Lung (tissue), 12 donors: ENCODE data around the gene TMEM131L. TPM values are rescaled to one million over a fixed set of nuclear protein-coding genes. Genes with fewer than 3 reads are reported as not detected.

Experiments used
- ATAC-seq: fragments of 200-7000 bp; cut with Tn5 transposase; one replicate; pipeline ENCODE4 v1.9.1; 2020; ENCODE audit warnings: moderate number of reproducible peaks; ENCODE audit not compliant: insufficient read depth, low FRiP score
- DNase-seq, 3 donors: peaks; one replicate each; pipeline ENCODE4 v3.0.0-alpha.2; 2013 to 2017
- H3K27ac ChIP-seq, 2 donors: one replicate each; pipeline ENCODE4 v1.5.1; 2013; ENCODE audit warnings: mild to moderate bottlenecking in 2 of 2, moderate library complexity in 2 of 2, control low read depth in 1 of 2, inconsistent platforms in 1 of 2, low read depth in 1 of 2, low read length in 1 of 2
- H3K27me3 ChIP-seq, 3 donors: one replicate each; pipeline ENCODE4 v1.5.1; 2013; ENCODE audit warnings: low read length in 2 of 3; ENCODE audit not compliant: control insufficient read depth in 3 of 3, insufficient read depth in 3 of 3
- H3K36me3 ChIP-seq, 4 donors: one replicate each; pipeline ENCODE4 v1.5.1; 2013; ENCODE audit warnings: low read length in 4 of 4, mild to moderate bottlenecking in 1 of 4, moderate library complexity in 1 of 4; ENCODE audit not compliant: control insufficient read depth in 4 of 4, insufficient read depth in 4 of 4
- H3K4me1 ChIP-seq, 5 donors: one replicate each; pipeline ENCODE4 v1.5.1; 2013; ENCODE audit warnings: low read length in 5 of 5, mild to moderate bottlenecking in 2 of 5, moderate library complexity in 1 of 5; ENCODE audit not compliant: control insufficient read depth in 5 of 5, insufficient read depth in 5 of 5
- H3K4me3 ChIP-seq: one replicate; pipeline ENCODE4 v1.5.1; 2013; ENCODE audit warnings: mild to moderate bottlenecking, control low read depth, moderate library complexity
- H3K9ac ChIP-seq, 2 donors: one replicate each; pipeline ENCODE4 v1.5.1; 2013; ENCODE audit warnings: low read length in 2 of 2, control low read depth in 1 of 2; ENCODE audit not compliant: insufficient read depth in 1 of 2
- H3K9me3 ChIP-seq, 4 donors: one replicate each; pipeline ENCODE4 v1.5.1; 2013; ENCODE audit warnings: low read length in 3 of 4, mild to moderate bottlenecking in 1 of 4, moderate library complexity in 1 of 4; ENCODE audit not compliant: control insufficient read depth in 4 of 4, insufficient read depth in 3 of 4
- CTCF ChIP-seq: IDR thresholded peaks from 2 replicates; pipeline ENCODE4 v1.5.1; 2012; ENCODE audit warnings: mild to moderate bottlenecking; ENCODE audit errors: control extremely low read depth, extremely low read depth
- WGBS, 2 donors: extraction: QIAGEN DNeasy Blood & Tissue Kit; methylation state at CpG; one replicate each; pipeline ENCODE4 v1.1.7; 2013; 5-methylcytosine and 5-hydroxymethylcytosine counted together
- polyA plus RNA-seq, 2 donors: library from polyadenylated mRNA; stranded (reverse); fragments of 200-250 nt; gene quantifications; one replicate each; pipeline ENCODE4 v1.2.1, GENCODE V29; 2013
- total RNA-seq, 2 donors: library from RNA; depleted of rRNA in 1 of 2; stranded (reverse); fragments of >200 nt in 1 of 2; gene quantifications; one replicate each; pipeline ENCODE4 v1.2.1, GENCODE V29; 2014 to 2021
- donor health status: control.
- donor health status: control.
- donor health status: Bipolar disorder and iron deficiency.
- donor health status: healthy.
- donor health status: DM: yes; HTN: yes; CAD: no.

Gene TMEM131L
- total and polyA plus RNA-seq, 4 donors = 2.9 to 40.6 (median 11.8) TPM

GRCh38 chr4:153651116-153651515 is 185.0 kb downstream of the TMEM131L start:
- DNase-seq = no peak
- no peak overlapping the region for H3K9ac ChIP-seq
- H3K4me1 ChIP-seq = peaks cover 0 to 10% (median 0%) of the 10 kb centered on the region in 5 donors
- 33 to 57% methylated on average over 3 of the region's 3 CpGs for WGBS, 2 donors
- peaks cover 0 to 2% (median 0%) of the 10 kb centered on the region in 4 donors for H3K9me3 ChIP-seq
- no peak for ATAC-seq
- no peaks in the 10 kb centered on the region for H3K27me3 ChIP-seq
- TF ChIP-seq CTCF = no peak
- H3K27ac ChIP-seq = peak overlapping the region in 1 of 2 donors; percentile 73
- no peak overlapping the region for H3K4me3 ChIP-seq
- H3K36me3 ChIP-seq = no peaks in the 10 kb centered on the region

GRCh38 chr4:153651587-153651986 is 185.4 kb downstream of the TMEM131L start:
- no peak for TF ChIP-seq CTCF
- Histone ChIP-seq H3K9me3 (peaks cover 0 to 2% (median 0%) of the 10 kb centered on the region in 4 donors), H3K4me3 (no peak overlapping the region), H3K27me3 (no peaks in the 10 kb centered on the region), H3K4me1 (peaks cover 0 to 10% (median 0%) of the 10 kb centered on the region in 5 donors), H3K27ac (peak overlapping the region in 1 of 2 donors; percentile 93), H3K9ac (no peak overlapping the region), H3K36me3 (no peaks in the 10 kb centered on the region)
- WGBS, 2 donors = 16 to 30% methylated on average over 5 of the region's 5 CpGs
- DNase-seq = peak in 1 of 3 donors; percentile 27
- ATAC-seq = peak; percentile 56

- no peak for TF ChIP-seq CTCF
- WGBS, 2 donors = 44 to 71% methylated on average over 11 of the region's 11 CpGs
- no peaks in the 10 kb centered on the region for H3K27me3 ChIP-seq
- no peak overlapping the region for H3K4me3 ChIP-seq
- H3K4me1 ChIP-seq = peaks cover 0 to 10% (median 0%) of the 10 kb centered on the region in 5 donors
- H3K9me3 ChIP-seq = peaks cover 0 to 2% (median 0%) of the 10 kb centered on the region in 4 donors
- DNase-seq = no peak
- H3K27ac ChIP-seq = peak overlapping the region; percentile 69 to 93
- H3K36me3 ChIP-seq = no peaks in the 10 kb centered on the region
- H3K9ac ChIP-seq = no peak overlapping the region
- ATAC-seq = peak; percentile 29
These were observed 186.1 kb downstream of the TMEM131L start for GRCh38 chr4:153652051-153652784.
